Esophagus muscularis mucosa (tissue), 4 donors: ENCODE results near the gene N4BP2L2. TPM values are rescaled to one million over a fixed set of nuclear protein-coding genes. Genes with fewer than 3 reads are reported as not detected.
A peak's percentile ranks its signal among the peaks of the same experiment; 100 is the strongest.

ENCODE experiments used
- DNase-seq: peaks from one replicate; pipeline ENCODE4 v3.0.0-alpha.2; 2017; ENCODE audit errors: extremely low spot score
- H3K27ac ChIP-seq, 4 donors: fragments of 200-600 bp; sonication (generic); replicated peaks in 1 of 4; 1 replicate in 3 of 4; 2 replicates in 1 of 4; pipeline ENCODE4 v1.5.1; 2016 to 2019; ENCODE audit warnings: mild to moderate bottlenecking in 1 of 4
- H3K27me3 ChIP-seq, 4 donors: fragments of 200-600 bp; sonication (generic); one replicate each; pipeline versions ENCODE4 v1.5.1 to v1.6.0; 2016 to 2019
- H3K36me3 ChIP-seq, 4 donors: fragments of 200-600 bp; sonication (generic); one replicate each; pipeline ENCODE4 v1.5.1; 2016 to 2019
- H3K4me1 ChIP-seq, 4 donors: fragments of 200-600 bp; sonication (generic); one replicate each; pipeline ENCODE4 v1.5.1; 2016 to 2019
- H3K4me3 ChIP-seq, 4 donors: fragments of 200-600 bp; sonication (generic); 1 replicate in 2 of 4; 2 replicates in 2 of 4; pipeline ENCODE4 v1.5.1; 2016 to 2019; ENCODE audit warnings: mild to moderate bottlenecking in 4 of 4, moderate library complexity in 1 of 4
- H3K9me3 ChIP-seq, 4 donors: fragments of 200-600 bp; sonication (generic); 1 replicate in 3 of 4; 2 replicates in 1 of 4; pipeline ENCODE4 v1.5.1; 2016 to 2019
- EP300 ChIP-seq: sonication (generic); formaldehyde crosslinking; IDR thresholded peaks from one replicate; pipeline ENCODE4 v1.6.1; 2017; ENCODE audit warnings: antibody characterized with exemption
- POLR2A ChIP-seq: fragments of 450-650 bp; IDR thresholded peaks from one replicate; pipeline ENCODE4 v1.6.1; 2017; ENCODE audit warnings: antibody characterized with exemption, moderate library complexity, mild to moderate bottlenecking, low read depth
- POLR2AphosphoS5 ChIP-seq, 2 donors: sonication (generic); formaldehyde crosslinking; IDR thresholded peaks; one replicate each; pipeline ENCODE4 v1.6.1; 2017; ENCODE audit warnings: antibody characterized with exemption in 2 of 2
- WGBS: methylation state at CpG from one replicate; pipeline ENCODE4 v1.1.5; 2018; 5-methylcytosine and 5-hydroxymethylcytosine counted together
- intact Hi-C: fragments of 100-400 bp; cut with DNase I; formaldehyde crosslinking; loops from one replicate; pipeline ENCODE4 v1.15.1; 2023
- total RNA-seq, 4 donors: library from RNA; depleted of rRNA; stranded (reverse); fragments of >200 nt; gene quantifications; one replicate each; pipeline versions ENCODE4 v1.1.0 to v1.2.1, GENCODE V29; 2016
- TF ChIP-seq, protein P1 (sequence below), 3 experiments: fragments of 200-600 bp in 2 of 3; fragments of 450-650 bp in 1 of 3; sonication (generic) in 2 of 3; IDR thresholded peaks; one replicate each; pipeline ENCODE4 v1.5.1; 2017 to 2019; ENCODE audit warnings: antibody characterized with exemption in 3 of 3, mild to moderate bottlenecking in 2 of 3, moderate library complexity in 1 of 3

N4BP2L2 gene
- total RNA-seq, 4 donors from 2014 or later: 81.2 to 198 (median 106) TPM

DNA sequence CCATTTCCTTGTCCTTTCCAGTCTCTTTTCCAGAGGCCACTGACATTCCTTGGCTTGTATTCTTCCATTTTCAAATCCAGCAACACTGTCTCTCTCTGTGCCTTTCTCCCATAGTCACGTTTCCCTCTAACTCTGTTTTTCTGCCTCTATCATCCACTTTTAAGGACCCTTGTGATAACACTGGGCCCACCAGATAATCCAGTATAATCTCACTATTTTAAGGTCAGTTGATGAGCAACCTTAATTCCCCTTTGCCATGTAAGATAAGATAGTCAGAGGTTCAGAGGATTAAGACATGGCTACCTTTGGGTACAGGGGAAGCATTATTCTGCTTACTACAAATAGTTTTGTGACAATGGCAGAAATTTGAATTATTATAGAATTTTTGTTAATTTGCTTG is 64.9 kb downstream of the N4BP2L2 start:
- H3K27ac ChIP-seq: no peak overlapping the region
- no peaks in the 10 kb centered on the region for H3K9me3 ChIP-seq
- peaks cover 0 to 12% (median 5%) of the 10 kb centered on the region in 4 donors for H3K4me1 ChIP-seq
- TF ChIP-seq, protein P1, sequence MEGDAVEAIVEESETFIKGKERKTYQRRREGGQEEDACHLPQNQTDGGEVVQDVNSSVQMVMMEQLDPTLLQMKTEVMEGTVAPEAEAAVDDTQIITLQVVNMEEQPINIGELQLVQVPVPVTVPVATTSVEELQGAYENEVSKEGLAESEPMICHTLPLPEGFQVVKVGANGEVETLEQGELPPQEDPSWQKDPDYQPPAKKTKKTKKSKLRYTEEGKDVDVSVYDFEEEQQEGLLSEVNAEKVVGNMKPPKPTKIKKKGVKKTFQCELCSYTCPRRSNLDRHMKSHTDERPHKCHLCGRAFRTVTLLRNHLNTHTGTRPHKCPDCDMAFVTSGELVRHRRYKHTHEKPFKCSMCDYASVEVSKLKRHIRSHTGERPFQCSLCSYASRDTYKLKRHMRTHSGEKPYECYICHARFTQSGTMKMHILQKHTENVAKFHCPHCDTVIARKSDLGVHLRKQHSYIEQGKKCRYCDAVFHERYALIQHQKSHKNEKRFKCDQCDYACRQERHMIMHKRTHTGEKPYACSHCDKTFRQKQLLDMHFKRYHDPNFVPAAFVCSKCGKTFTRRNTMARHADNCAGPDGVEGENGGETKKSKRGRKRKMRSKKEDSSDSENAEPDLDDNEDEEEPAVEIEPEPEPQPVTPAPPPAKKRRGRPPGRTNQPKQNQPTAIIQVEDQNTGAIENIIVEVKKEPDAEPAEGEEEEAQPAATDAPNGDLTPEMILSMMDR (IDR thresholded peaks at IDR 0.05): no peak
- TF ChIP-seq POLR2AphosphoS5 (IDR thresholded peaks at IDR 0.05): no peak
- no peak for TF ChIP-seq EP300
- TF ChIP-seq POLR2A: no peak
- H3K36me3 ChIP-seq: peaks cover 0 to 41% (median 6%) of the 10 kb centered on the region in 4 donors
- H3K27me3 ChIP-seq: no peaks in the 10 kb centered on the region
- H3K4me3 ChIP-seq: no peak overlapping the region
- WGBS: 83% methylated on average over 1 of the region's 1 CpG
- intact Hi-C loops: no loop called here
- DNase-seq: no peak

DNA sequence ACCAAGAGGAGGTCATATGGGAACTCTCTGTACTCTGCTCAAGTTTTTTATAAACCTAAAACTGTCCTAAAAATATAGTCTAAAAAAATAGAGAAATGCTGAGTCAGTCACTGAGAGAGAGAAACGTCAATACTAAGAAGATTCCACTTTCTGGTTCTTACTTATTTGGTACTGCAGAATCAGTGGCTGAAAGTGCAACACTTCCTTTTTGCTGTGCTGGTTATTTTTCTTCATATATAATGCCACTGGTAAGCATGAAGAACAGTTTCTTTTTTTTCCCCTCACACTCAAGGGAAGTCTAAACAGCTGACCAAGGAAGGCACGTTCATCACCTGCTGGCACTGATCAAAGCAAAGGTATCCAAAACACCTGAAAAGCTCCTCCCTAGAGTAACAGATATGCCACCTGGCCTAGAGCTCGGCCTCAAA is 66.4 kb downstream of the N4BP2L2 start:
- TF ChIP-seq EP300 (no peak), POLR2AphosphoS5 (IDR thresholded peaks at IDR 0.05) (no peak), POLR2A (no peak)
- TF ChIP-seq, protein P1 (IDR thresholded peaks at IDR 0.05): no peak
- H3K27ac ChIP-seq: peak overlapping the region in 2 of 4 donors; percentile 24 to 35

DNA sequence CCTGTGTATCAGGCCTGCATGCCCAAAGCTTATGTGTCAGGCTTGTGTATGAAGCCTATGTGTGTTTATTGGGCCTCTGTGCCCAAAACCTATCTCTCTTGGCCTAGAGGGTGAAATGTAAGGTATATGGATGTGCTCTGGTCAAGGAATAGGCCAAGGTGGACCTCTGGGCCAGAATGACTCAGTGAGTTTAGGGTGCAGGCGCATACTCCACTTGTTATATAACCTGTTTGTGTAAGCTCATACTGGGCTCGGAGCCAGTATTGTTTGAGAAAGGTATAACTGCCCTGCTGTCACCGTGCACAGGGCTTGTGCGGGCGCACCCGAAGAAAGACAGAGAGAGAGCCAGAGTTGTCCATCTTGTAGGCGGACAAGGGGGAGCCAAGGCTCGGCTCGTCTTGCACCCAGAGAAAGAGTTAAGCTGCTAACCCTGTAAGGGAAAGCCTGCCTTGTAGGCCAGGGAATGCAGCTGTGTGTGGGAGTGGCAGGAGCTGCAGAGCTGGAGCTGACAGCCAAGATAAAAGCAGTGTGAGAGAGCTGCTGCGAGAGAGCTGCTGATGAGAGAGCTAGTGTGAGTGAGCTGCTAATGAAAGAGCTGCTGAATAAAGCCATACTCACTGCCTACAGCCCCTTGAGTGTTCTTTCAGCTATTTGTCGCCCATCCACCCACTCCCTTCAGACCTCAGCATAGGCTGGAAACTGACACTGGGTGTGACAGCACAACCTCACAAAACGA is 67.2 kb downstream of the N4BP2L2 start:
- WGBS: 49% methylated on average over 12 of the region's 12 CpGs
- Histone ChIP-seq H3K9me3 (no peaks in the 10 kb centered on the region), H3K27me3 (no peaks in the 10 kb centered on the region), H3K4me1 (peaks cover 0 to 12% (median 5%) of the 10 kb centered on the region in 4 donors), H3K36me3 (peaks cover 0 to 22% (median 0%) of the 10 kb centered on the region in 4 donors), H3K4me3 (no peak overlapping the region), H3K27ac (peak overlapping the region in 1 of 4 donors; percentile 35)
- intact Hi-C loops: no loop called here
- TF ChIP-seq POLR2A (no peak), POLR2AphosphoS5 (IDR thresholded peaks at IDR 0.05) (no peak), EP300 (no peak)
- TF ChIP-seq, protein P1 (IDR thresholded peaks at IDR 0.05): no peak
- DNase-seq: no peak

More for the DNA sequence above, 66.4 kb downstream of the N4BP2L2 start:
- intact Hi-C loops: no loop called here
- no peaks in the 10 kb centered on the region for H3K9me3 ChIP-seq
- WGBS: 48% methylated on average over 3 of the region's 3 CpGs
- H3K4me1 ChIP-seq: peaks cover 0 to 12% (median 5%) of the 10 kb centered on the region in 4 donors
- H3K36me3 ChIP-seq: peaks cover 0 to 27% (median under 1%) of the 10 kb centered on the region in 4 donors
- no peak for DNase-seq
- H3K27me3 ChIP-seq: no peaks in the 10 kb centered on the region
- H3K4me3 ChIP-seq: no peak overlapping the region

DNA sequence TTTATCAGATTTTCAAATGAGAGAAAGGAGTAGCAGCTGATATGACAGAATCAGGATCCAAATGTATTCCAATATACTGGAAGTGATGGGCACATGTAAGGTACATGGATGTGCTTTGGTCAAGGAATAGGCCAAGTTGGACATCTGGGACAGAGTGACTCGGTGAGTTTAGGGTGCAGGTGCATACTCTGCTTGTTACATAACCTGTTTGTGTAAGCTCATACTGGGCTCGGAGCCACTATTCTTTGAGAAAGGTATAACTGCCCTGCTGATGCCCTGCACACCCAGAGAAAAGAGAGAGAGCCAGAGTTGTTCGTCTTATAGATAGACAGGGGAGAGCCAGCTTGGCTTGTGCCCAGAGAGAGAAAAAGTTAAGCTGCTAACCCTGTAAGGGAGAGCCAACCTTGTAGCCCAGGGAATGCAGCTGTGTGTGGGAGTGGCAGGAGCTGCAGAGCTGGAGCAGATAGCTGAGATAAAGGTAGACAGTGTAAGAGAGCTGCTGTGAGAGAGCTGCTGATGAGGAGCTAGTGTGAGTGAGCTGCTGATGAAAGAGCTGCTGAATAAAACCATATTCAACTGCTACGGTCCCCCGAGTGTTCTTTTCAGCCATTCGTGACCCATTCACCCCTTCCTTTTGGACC is 70.0 kb downstream of the N4BP2L2 start:
- H3K4me3 ChIP-seq: no peak overlapping the region
- intact Hi-C loops: no loop called here
- H3K27me3 ChIP-seq: no peaks in the 10 kb centered on the region
- no peaks in the 10 kb centered on the region for H3K9me3 ChIP-seq
- no peak overlapping the region for H3K27ac ChIP-seq
- DNase-seq: no peak
- WGBS: 82% methylated on average over 6 of the region's 6 CpGs
- H3K36me3 ChIP-seq: peaks cover 0 to 21% (median 0%) of the 10 kb centered on the region in 4 donors
- peaks cover 0 to 12% (median 5%) of the 10 kb centered on the region in 4 donors for H3K4me1 ChIP-seq
- TF ChIP-seq POLR2A: no peak
- TF ChIP-seq, protein P1 (IDR thresholded peaks at IDR 0.05): no peak
